GM21515 (cell line): Measurements from ENCODE around the gene RNF38.
A peak's percentile ranks its signal among the peaks of the same experiment; 100 is the strongest.
"Not testable (repeated sequence)": the region's sequence is repeated elsewhere in the genome, so short reads cannot be mapped to it uniquely, and the experiment has no call there.

ENCODE experiments used
- ATAC-seq: cut with Tn5 transposase; IDR thresholded peaks from one replicate; pipeline ENCODE4 v1.9.1; 2021; ENCODE audit not compliant: unreplicated experiment

Gene RNF38

GRCh38 chr9:36407122-36407723 is 7.2 kb upstream of the RNF38 start:
- no peak for ATAC-seq

- ATAC-seq, result no peak
Observed at GRCh38 chr9:36402536-36402935, 2.5 kb upstream of the RNF38 start.

GRCh38 chr9:36401897-36402480 is 1.9 kb upstream of the RNF38 start:
- no peak for ATAC-seq

GRCh38 chr9:36401164-36401740 is 1.2 kb upstream of the RNF38 start:
- ATAC-seq, result peak; percentile 52

GRCh38 chr9:36400332-36401163 is 479 bp upstream of the RNF38 start:
- ATAC-seq, result peak; percentile 59

GRCh38 chr9:36398745-36399144 is 1.3 kb downstream of the RNF38 start:
- ATAC-seq, result no peak

- ATAC-seq, result no peak
Observed at GRCh38 chr9:36396985-36397384, 3.1 kb downstream of the RNF38 start.

GRCh38 chr9:36392489-36392888 is 7.6 kb downstream of the RNF38 start:
- ATAC-seq, result no peak

- no peak for ATAC-seq
Observed at GRCh38 chr9:36389590-36389989, 10.5 kb downstream of the RNF38 start.

- not testable (repeated sequence) for ATAC-seq
Observed at GRCh38 chr9:36386396-36386965, 13.6 kb downstream of the RNF38 start.

GRCh38 chr9:36382484-36382883 is 17.6 kb downstream of the RNF38 start:
- ATAC-seq, result no peak

- no peak for ATAC-seq
Observed at GRCh38 chr9:36364577-36364976, 35.5 kb downstream of the RNF38 start.

- no peak for ATAC-seq
Observed at GRCh38 chr9:36363448-36363847, 36.6 kb downstream of the RNF38 start.

GRCh38 chr9:36358486-36358885 is 41.6 kb downstream of the RNF38 start:
- no peak for ATAC-seq

- no peak for ATAC-seq
Observed at GRCh38 chr9:36357639-36358038, 42.4 kb downstream of the RNF38 start.

- ATAC-seq, result no peak
Observed at GRCh38 chr9:36346569-36346968, 53.5 kb downstream of the RNF38 start.

GRCh38 chr9:36345103-36345846 is 54.8 kb downstream of the RNF38 start:
- ATAC-seq, result no peak

GRCh38 chr9:36341936-36342577 is 58.0 kb downstream of the RNF38 start:
- ATAC-seq, result no peak

GRCh38 chr9:36337865-36338264 is 62.2 kb downstream of the RNF38 start:
- no peak for ATAC-seq

GRCh38 chr9:36337002-36337401 is 63.1 kb downstream of the RNF38 start:
- ATAC-seq, result no peak
